Panc1 (cell line): ENCODE results near the gene CHRNB4. TPM values are rescaled to one million over a fixed set of nuclear protein-coding genes. Genes with fewer than 3 reads are reported as not detected.

Source experiments
- ATAC-seq: fragments of 200-7000 bp; cut with Tn5 transposase; 2 replicates; pipeline ENCODE4 v1.9.1; 2020; ENCODE audit warnings: mild to moderate bottlenecking, moderate library complexity
- BruUV-seq: library from RNA; stranded (reverse); fragments of 400-500 nt; replicated peaks from 2 replicates; lab custom pipeline; 2021; lab: Mats Ljungman, UMichigan
- CTCF ChIA-PET: fragments of 300-600 bp; sonication (Branson Sonifier 250); formaldehyde crosslinking; loops from one replicate; lab custom pipeline; 2022; ENCODE audit warnings: antibody characterized with exemption; lab: Charles Lee
- POLR2A ChIA-PET: fragments of 300-600 bp; sonication (Branson Sonifier 250); formaldehyde crosslinking; loops from one replicate; lab custom pipeline; 2022; ENCODE audit warnings: antibody characterized with exemption; lab: Charles Lee
- DNase-seq: peaks from one replicate; pipeline ENCODE4 v3.0.0-alpha.2; 2010; ENCODE audit warnings: low read depth, low spot score
- H3K27ac ChIP-seq: 2 replicates; pipeline ENCODE4 v1.5.1; 2011; ENCODE audit warnings: mild to moderate bottlenecking, low read length, inconsistent platforms
- H3K27me3 ChIP-seq: fragments of 200-500 bp; sonication (Bioruptor generic); 2 replicates; pipeline ENCODE4 v1.6.0; 2014; ENCODE audit warnings: low read length, inconsistent platforms; ENCODE audit not compliant: control insufficient read depth, insufficient read depth
- H3K36me3 ChIP-seq: fragments of 200-500 bp; sonication (Bioruptor generic); 2 replicates; pipeline ENCODE4 v1.5.1; 2014; ENCODE audit warnings: inconsistent platforms, mild to moderate bottlenecking, low read length, moderate library complexity; ENCODE audit not compliant: control insufficient read depth, insufficient read depth
- H3K4me1 ChIP-seq: 2 replicates; pipeline ENCODE4 v1.5.1; 2011; ENCODE audit warnings: inconsistent platforms, mild to moderate bottlenecking, low read length, moderate library complexity; ENCODE audit not compliant: control insufficient read depth, insufficient read depth
- H3K4me3 ChIP-seq, 2 experiments: 2 replicates each; pipeline ENCODE4 v1.5.1; 2011 to 2012; ENCODE audit warnings: low read depth in 2 of 2, low read length in 2 of 2, mild to moderate bottlenecking in 2 of 2, inconsistent platforms in 1 of 2, moderate library complexity in 1 of 2
- H3K9me3 ChIP-seq: fragments of 200-500 bp; sonication (Bioruptor generic); 2 replicates; pipeline ENCODE4 v1.5.1; 2014; ENCODE audit warnings: low read depth, mild to moderate bottlenecking, inconsistent platforms, low read length, moderate library complexity; ENCODE audit not compliant: control insufficient read depth, insufficient read depth
- CTCF ChIP-seq: fragments of 450-650 bp; IDR thresholded peaks from 2 replicates; pipeline ENCODE4 v1.5.1; 2017; ENCODE audit warnings: mild to moderate bottlenecking
- POLR2AphosphoS5 ChIP-seq: IDR thresholded peaks from 2 replicates; pipeline ENCODE4 v1.6.1; 2012; ENCODE audit warnings: mild to moderate bottlenecking, low read depth, low read length, moderate library complexity
- REST ChIP-seq, 2 experiments: IDR thresholded peaks; 2 replicates each; pipeline ENCODE4 v1.6.1; 2011 to 2012; ENCODE audit warnings: low read depth in 2 of 2, control low read depth in 1 of 2, low read length in 1 of 2, mild to moderate bottlenecking in 1 of 2, moderate library complexity in 1 of 2; ENCODE audit not compliant: insufficient read depth in 1 of 2
- SIN3A ChIP-seq: IDR thresholded peaks from 2 replicates; pipeline ENCODE4 v1.6.1; 2012; ENCODE audit warnings: low read depth, mild to moderate bottlenecking, low read length, moderate library complexity, borderline replicate concordance; ENCODE audit not compliant: insufficient read depth
- TCF7L2 ChIP-seq: IDR thresholded peaks from 2 replicates; pipeline ENCODE4 v1.6.1; 2011; ENCODE audit warnings: mild to moderate bottlenecking, low read depth, low read length, inconsistent platforms
- in situ Hi-C: cut with HindIII; loops from 2 replicates; pipeline ENCODE4 v1.10.0; 2016; ENCODE audit warnings: low sequenced_read_pairs, low pct_unique_long_range_greater_than_20kb
- intact Hi-C: fragments of 100-400 bp; cut with micrococcal nuclease; formaldehyde crosslinking; loops from one replicate; pipeline ENCODE4 v1.10.0; 2022; ENCODE audit not compliant: unreplicated experiment
- total RNA-seq: library from RNA; stranded (reverse); gene quantifications from one replicate; pipeline ENCODE4 v1.2.1, GENCODE V29; 2021; ENCODE audit not compliant: unreplicated experiment

The CHRNB4 gene
- total RNA-seq, 1 experiment from 2014 or later: not detected

DNA sequence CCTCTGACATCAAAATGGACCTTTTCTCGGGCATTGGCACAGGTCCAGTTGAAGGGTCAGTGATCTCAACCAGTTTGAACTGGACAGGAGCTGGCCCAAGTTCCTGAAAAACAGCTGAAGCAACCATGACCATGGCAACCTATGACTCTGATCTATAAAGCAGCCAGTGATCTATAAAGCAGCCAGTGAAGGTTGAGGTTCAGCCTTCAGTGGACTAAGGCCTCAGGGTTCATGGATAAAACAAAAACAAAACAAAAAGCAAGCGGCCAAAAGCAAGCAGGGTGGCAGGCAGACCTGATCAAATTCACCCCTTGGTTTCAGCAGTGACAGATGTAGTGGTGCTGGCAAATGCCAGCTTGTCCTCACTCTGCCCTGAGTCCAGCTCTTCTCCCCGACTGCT lies 10.0 kb upstream of the CHRNB4 start:
- CTCF ChIA-PET: no interaction called here
- no peak for TF ChIP-seq SIN3A
- no peak for TF ChIP-seq CTCF
- ATAC-seq (no peak), DNase-seq (no peak)
- Histone ChIP-seq H3K27me3 (peaks cover 4% of the 10 kb centered on the region; the same call in 1 of the 2 replicates), H3K27ac (no peak overlapping the region), H3K9me3 (no peaks in the 10 kb centered on the region), H3K36me3 (no peaks in the 10 kb centered on the region), H3K4me1 (no peaks in the 10 kb centered on the region), H3K4me3 (no peak overlapping the region)
- POLR2A ChIA-PET: no interaction called here
- intact Hi-C loops (no loop called here), in situ Hi-C loops (no loop called here)
- BruUV-seq: no TSS peak

GRCh38 chr15:78650022-78650421 lies 9.0 kb upstream of the CHRNB4 start:
- no peaks in the 10 kb centered on the region for H3K4me1 ChIP-seq
- intact Hi-C loops (no loop called here), in situ Hi-C loops (no loop called here)
- ATAC-seq (no peak), DNase-seq (no peak)
- ChIA-PET POLR2A (no interaction called here), CTCF (interaction anchor here (0.6 kb wide), 1 partner anchor 749 kb away, joined by 3 read pairs; no protein-coding TSS in a partner anchor)
- peaks cover 4% of the 10 kb centered on the region; the same call in 1 of the 2 replicates for H3K27me3 ChIP-seq
- H3K36me3 ChIP-seq: no peaks in the 10 kb centered on the region
- no peak overlapping the region for H3K27ac ChIP-seq
- no peaks in the 10 kb centered on the region for H3K9me3 ChIP-seq
- no peak overlapping the region for H3K4me3 ChIP-seq
- BruUV-seq: no TSS peak
- TF ChIP-seq TCF7L2 (no peak), POLR2AphosphoS5 (no peak), REST (IDR thresholded peaks at IDR 0.05; ENCODE audit: insufficient read depth in 1 of 2, low read depth in 2 of 2, low read length in 1 of 2) (no peak), CTCF (no peak), SIN3A (no peak)
